Panc1 (cell line): ENCODE measurements around the gene NEO1. TPM values are rescaled to one million over a fixed set of nuclear protein-coding genes. Genes with fewer than 3 reads are reported as not detected.

Source experiments
- ATAC-seq: fragments of 200-7000 bp; cut with Tn5 transposase; 2 replicates; pipeline ENCODE4 v1.9.1; 2020; ENCODE audit warnings: mild to moderate bottlenecking, moderate library complexity
- BruUV-seq: library from RNA; stranded (reverse); fragments of 400-500 nt; replicated peaks from 2 replicates; lab custom pipeline; 2021; lab: Mats Ljungman, UMichigan
- CTCF ChIA-PET: fragments of 300-600 bp; sonication (Branson Sonifier 250); formaldehyde crosslinking; loops from one replicate; lab custom pipeline; 2022; ENCODE audit warnings: antibody characterized with exemption; lab: Charles Lee
- POLR2A ChIA-PET: fragments of 300-600 bp; sonication (Branson Sonifier 250); formaldehyde crosslinking; loops from one replicate; lab custom pipeline; 2022; ENCODE audit warnings: antibody characterized with exemption; lab: Charles Lee
- DNase-seq: peaks from one replicate; pipeline ENCODE4 v3.0.0-alpha.2; 2010; ENCODE audit warnings: low read depth, low spot score
- H3K27ac ChIP-seq: 2 replicates; pipeline ENCODE4 v1.5.1; 2011; ENCODE audit warnings: mild to moderate bottlenecking, low read length, inconsistent platforms
- H3K27me3 ChIP-seq: fragments of 200-500 bp; sonication (Bioruptor generic); 2 replicates; pipeline ENCODE4 v1.6.0; 2014; ENCODE audit warnings: low read length, inconsistent platforms; ENCODE audit not compliant: control insufficient read depth, insufficient read depth
- H3K36me3 ChIP-seq: fragments of 200-500 bp; sonication (Bioruptor generic); 2 replicates; pipeline ENCODE4 v1.5.1; 2014; ENCODE audit warnings: inconsistent platforms, mild to moderate bottlenecking, low read length, moderate library complexity; ENCODE audit not compliant: control insufficient read depth, insufficient read depth
- H3K4me1 ChIP-seq: 2 replicates; pipeline ENCODE4 v1.5.1; 2011; ENCODE audit warnings: inconsistent platforms, mild to moderate bottlenecking, low read length, moderate library complexity; ENCODE audit not compliant: control insufficient read depth, insufficient read depth
- H3K4me3 ChIP-seq, 2 experiments: 2 replicates each; pipeline ENCODE4 v1.5.1; 2011 to 2012; ENCODE audit warnings: low read depth in 2 of 2, low read length in 2 of 2, mild to moderate bottlenecking in 2 of 2, inconsistent platforms in 1 of 2, moderate library complexity in 1 of 2
- H3K9me3 ChIP-seq: fragments of 200-500 bp; sonication (Bioruptor generic); 2 replicates; pipeline ENCODE4 v1.5.1; 2014; ENCODE audit warnings: low read depth, mild to moderate bottlenecking, inconsistent platforms, low read length, moderate library complexity; ENCODE audit not compliant: control insufficient read depth, insufficient read depth
- POLR2AphosphoS5 ChIP-seq: IDR thresholded peaks from 2 replicates; pipeline ENCODE4 v1.6.1; 2012; ENCODE audit warnings: mild to moderate bottlenecking, low read depth, low read length, moderate library complexity
- SIN3A ChIP-seq: IDR thresholded peaks from 2 replicates; pipeline ENCODE4 v1.6.1; 2012; ENCODE audit warnings: low read depth, mild to moderate bottlenecking, low read length, moderate library complexity, borderline replicate concordance; ENCODE audit not compliant: insufficient read depth
- TCF7L2 ChIP-seq: IDR thresholded peaks from 2 replicates; pipeline ENCODE4 v1.6.1; 2011; ENCODE audit warnings: mild to moderate bottlenecking, low read depth, low read length, inconsistent platforms
- in situ Hi-C: cut with HindIII; loops from 2 replicates; pipeline ENCODE4 v1.10.0; 2016; ENCODE audit warnings: low sequenced_read_pairs, low pct_unique_long_range_greater_than_20kb
- intact Hi-C: fragments of 100-400 bp; cut with micrococcal nuclease; formaldehyde crosslinking; loops from one replicate; pipeline ENCODE4 v1.10.0; 2022; ENCODE audit not compliant: unreplicated experiment
- total RNA-seq: library from RNA; stranded (reverse); gene quantifications from one replicate; pipeline ENCODE4 v1.2.1, GENCODE V29; 2021; ENCODE audit not compliant: unreplicated experiment
- TF ChIP-seq, protein P1 (sequence below): fragments of 450-650 bp; IDR thresholded peaks from 2 replicates; pipeline ENCODE4 v1.5.1; 2017; ENCODE audit warnings: mild to moderate bottlenecking
- TF ChIP-seq, protein P2 (sequence below), 2 experiments: IDR thresholded peaks; 2 replicates each; pipeline ENCODE4 v1.6.1; 2011 to 2012; ENCODE audit warnings: low read depth in 2 of 2, control low read depth in 1 of 2, low read length in 1 of 2, mild to moderate bottlenecking in 1 of 2, moderate library complexity in 1 of 2; ENCODE audit not compliant: insufficient read depth in 1 of 2

NEO1 gene
- total RNA-seq, 1 experiment from 2014 or later, result 7.5 TPM

GRCh38 chr15:73058437-73058836, 6.2 kb downstream of the NEO1 start:
- H3K36me3 ChIP-seq, result no peaks in the 10 kb centered on the region
- TF ChIP-seq, protein P1, sequence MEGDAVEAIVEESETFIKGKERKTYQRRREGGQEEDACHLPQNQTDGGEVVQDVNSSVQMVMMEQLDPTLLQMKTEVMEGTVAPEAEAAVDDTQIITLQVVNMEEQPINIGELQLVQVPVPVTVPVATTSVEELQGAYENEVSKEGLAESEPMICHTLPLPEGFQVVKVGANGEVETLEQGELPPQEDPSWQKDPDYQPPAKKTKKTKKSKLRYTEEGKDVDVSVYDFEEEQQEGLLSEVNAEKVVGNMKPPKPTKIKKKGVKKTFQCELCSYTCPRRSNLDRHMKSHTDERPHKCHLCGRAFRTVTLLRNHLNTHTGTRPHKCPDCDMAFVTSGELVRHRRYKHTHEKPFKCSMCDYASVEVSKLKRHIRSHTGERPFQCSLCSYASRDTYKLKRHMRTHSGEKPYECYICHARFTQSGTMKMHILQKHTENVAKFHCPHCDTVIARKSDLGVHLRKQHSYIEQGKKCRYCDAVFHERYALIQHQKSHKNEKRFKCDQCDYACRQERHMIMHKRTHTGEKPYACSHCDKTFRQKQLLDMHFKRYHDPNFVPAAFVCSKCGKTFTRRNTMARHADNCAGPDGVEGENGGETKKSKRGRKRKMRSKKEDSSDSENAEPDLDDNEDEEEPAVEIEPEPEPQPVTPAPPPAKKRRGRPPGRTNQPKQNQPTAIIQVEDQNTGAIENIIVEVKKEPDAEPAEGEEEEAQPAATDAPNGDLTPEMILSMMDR, result no peak
- TF ChIP-seq POLR2AphosphoS5 (no peak), SIN3A (no peak), TCF7L2 (no peak)
- TF ChIP-seq, protein P2, sequence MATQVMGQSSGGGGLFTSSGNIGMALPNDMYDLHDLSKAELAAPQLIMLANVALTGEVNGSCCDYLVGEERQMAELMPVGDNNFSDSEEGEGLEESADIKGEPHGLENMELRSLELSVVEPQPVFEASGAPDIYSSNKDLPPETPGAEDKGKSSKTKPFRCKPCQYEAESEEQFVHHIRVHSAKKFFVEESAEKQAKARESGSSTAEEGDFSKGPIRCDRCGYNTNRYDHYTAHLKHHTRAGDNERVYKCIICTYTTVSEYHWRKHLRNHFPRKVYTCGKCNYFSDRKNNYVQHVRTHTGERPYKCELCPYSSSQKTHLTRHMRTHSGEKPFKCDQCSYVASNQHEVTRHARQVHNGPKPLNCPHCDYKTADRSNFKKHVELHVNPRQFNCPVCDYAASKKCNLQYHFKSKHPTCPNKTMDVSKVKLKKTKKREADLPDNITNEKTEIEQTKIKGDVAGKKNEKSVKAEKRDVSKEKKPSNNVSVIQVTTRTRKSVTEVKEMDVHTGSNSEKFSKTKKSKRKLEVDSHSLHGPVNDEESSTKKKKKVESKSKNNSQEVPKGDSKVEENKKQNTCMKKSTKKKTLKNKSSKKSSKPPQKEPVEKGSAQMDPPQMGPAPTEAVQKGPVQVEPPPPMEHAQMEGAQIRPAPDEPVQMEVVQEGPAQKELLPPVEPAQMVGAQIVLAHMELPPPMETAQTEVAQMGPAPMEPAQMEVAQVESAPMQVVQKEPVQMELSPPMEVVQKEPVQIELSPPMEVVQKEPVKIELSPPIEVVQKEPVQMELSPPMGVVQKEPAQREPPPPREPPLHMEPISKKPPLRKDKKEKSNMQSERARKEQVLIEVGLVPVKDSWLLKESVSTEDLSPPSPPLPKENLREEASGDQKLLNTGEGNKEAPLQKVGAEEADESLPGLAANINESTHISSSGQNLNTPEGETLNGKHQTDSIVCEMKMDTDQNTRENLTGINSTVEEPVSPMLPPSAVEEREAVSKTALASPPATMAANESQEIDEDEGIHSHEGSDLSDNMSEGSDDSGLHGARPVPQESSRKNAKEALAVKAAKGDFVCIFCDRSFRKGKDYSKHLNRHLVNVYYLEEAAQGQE (IDR thresholded peaks at IDR 0.05; ENCODE audit: insufficient read depth in 1 of 2, low read depth in 2 of 2, low read length in 1 of 2), result no peak
- DNase-seq (no peak), ATAC-seq (no peak)
- intact Hi-C loops (no loop called here), in situ Hi-C loops (no loop called here)
- peaks cover 41% of the 10 kb centered on the region for H3K27me3 ChIP-seq
- no peak overlapping the region for H3K4me3 ChIP-seq
- POLR2A ChIA-PET, result no interaction called here
- BruUV-seq, result no TSS peak
- CTCF ChIA-PET, result no interaction called here
- no peaks in the 10 kb centered on the region for H3K9me3 ChIP-seq
- no peak overlapping the region for H3K27ac ChIP-seq
- H3K4me1 ChIP-seq, result peaks cover 2% of the 10 kb centered on the region; the same call in 1 of the 2 replicates

- BruUV-seq, result no TSS peak
- H3K36me3 ChIP-seq, result no peaks in the 10 kb centered on the region
- in situ Hi-C loops, result no loop called here
- CTCF ChIA-PET, result no interaction called here
- ATAC-seq, result no peak
- intact Hi-C loops, result no loop called here
- POLR2A ChIA-PET, result no interaction called here
- DNase-seq, result no peak
- TF ChIP-seq TCF7L2 (no peak), POLR2AphosphoS5 (no peak), SIN3A (no peak)
- TF ChIP-seq, protein P2 (IDR thresholded peaks at IDR 0.05; ENCODE audit: insufficient read depth in 1 of 2, low read depth in 2 of 2, low read length in 1 of 2), result no peak
- TF ChIP-seq, protein P1, result no peak
- H3K27me3 ChIP-seq, result peaks cover 11% of the 10 kb centered on the region; the same call in 1 of the 2 replicates
- H3K4me1 ChIP-seq, result no peaks in the 10 kb centered on the region
- no peak overlapping the region for H3K27ac ChIP-seq
- H3K4me3 ChIP-seq, result no peak overlapping the region
- H3K9me3 ChIP-seq, result no peaks in the 10 kb centered on the region
Observed at GRCh38 chr15:73065114-73065513, 12.9 kb downstream of the NEO1 start.
